Measurements from ENCODE around the gene SOX30.

The SOX30 gene

DNA sequence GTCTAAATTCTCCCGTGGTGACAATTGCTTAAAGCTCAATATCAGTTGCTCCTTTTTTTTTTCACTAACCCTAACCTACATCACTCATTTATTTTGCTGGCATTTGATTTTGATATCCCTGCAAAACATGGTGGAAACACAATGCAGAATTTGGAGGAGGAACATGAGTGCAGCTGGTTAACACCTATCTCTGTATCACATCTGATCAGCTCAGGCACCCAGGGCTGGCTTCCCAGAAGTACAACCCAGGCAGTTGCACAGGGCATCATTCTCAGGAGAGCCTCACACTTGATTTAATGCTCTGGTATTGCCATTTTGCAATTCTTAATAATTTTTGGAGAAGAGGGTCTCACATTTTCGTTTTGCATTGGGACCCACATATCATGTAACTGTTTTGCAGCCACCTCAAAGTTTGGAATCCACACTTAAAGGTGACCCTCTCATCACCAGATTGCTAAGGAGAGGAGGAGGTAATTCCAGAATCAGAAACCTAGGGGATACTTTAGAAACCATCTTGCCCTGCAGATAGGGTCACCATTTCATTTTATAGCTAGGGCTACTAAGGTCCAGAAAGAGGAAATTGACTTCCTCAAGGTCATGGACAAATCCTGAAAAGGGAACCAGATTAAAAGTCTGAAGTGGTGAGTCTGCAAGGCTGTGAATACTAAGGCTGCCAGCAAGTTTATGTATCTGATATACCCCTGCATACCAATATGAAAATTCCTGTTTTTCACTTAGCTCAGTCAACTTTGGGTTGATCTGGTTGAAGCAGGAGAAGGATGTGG, 57.4 kb downstream of the SOX30 start:
- TF ChIP-seq, protein P1, sequence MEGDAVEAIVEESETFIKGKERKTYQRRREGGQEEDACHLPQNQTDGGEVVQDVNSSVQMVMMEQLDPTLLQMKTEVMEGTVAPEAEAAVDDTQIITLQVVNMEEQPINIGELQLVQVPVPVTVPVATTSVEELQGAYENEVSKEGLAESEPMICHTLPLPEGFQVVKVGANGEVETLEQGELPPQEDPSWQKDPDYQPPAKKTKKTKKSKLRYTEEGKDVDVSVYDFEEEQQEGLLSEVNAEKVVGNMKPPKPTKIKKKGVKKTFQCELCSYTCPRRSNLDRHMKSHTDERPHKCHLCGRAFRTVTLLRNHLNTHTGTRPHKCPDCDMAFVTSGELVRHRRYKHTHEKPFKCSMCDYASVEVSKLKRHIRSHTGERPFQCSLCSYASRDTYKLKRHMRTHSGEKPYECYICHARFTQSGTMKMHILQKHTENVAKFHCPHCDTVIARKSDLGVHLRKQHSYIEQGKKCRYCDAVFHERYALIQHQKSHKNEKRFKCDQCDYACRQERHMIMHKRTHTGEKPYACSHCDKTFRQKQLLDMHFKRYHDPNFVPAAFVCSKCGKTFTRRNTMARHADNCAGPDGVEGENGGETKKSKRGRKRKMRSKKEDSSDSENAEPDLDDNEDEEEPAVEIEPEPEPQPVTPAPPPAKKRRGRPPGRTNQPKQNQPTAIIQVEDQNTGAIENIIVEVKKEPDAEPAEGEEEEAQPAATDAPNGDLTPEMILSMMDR (IDR thresholded peaks at IDR 0.05; ENCODE audit: borderline replicate concordance, insufficient read depth, low read depth, low read length) = no peak
- no peak overlapping the region for H3K4me3 ChIP-seq (ENCODE audit: low read depth, low read length)

DNA sequence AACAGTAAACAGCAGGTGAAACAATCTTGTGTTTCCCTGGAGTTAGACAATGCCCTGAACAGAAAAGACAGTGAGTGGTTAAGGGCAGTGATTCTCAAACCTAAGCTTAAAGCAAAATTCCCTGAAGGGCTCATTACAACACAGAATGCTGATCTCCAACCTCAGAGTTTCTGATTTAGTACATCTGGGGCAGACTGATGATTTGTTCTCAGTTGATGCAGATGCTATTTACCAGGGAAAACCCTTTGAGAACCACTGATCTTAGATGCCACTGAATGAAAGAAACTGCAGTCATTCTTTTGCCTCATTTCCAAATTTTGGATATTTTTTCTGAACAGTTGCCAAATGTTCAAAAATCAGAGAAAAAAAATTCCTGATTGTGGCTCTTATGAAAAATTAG, 58.0 kb downstream of the SOX30 start:
- TF ChIP-seq, protein P1 (IDR thresholded peaks at IDR 0.05; ENCODE audit: borderline replicate concordance, insufficient read depth, low read depth, low read length) = no peak
- no peak overlapping the region for H3K4me3 ChIP-seq (ENCODE audit: low read depth, low read length)

DNA sequence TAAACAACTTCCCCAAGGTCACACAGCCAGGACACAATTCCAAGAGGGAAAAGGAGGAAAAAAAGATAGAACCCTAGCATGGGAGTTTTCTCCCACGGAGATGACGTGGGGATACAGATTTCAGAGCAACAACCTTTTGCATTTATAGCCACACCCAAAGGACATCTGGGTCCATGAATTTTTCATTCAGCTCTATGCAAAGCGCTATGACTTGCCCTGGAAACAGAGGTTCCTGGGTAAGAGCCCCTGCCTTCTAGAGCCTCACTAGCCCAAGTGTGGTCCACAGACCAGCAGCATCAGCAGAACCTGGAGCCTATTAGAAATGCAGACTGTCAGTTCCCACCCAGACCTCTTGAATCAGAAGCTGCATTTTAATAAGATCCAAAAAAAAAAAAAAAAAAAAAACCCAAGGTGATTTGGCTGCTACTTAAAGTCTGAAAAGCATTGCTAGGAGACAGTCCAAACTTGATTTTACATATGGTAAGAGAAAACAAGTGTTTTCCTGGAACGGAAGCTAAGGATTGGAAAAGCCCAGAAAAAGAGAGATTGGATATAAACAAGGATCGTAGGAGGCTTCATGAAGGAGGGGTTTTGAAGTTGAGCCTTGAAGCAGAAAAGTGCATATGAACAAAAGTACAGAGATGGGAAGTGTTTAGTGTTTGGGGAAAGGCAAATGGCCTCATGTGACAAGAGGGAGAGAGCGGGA, 59.0 kb downstream of the SOX30 start:
- no peak overlapping the region for H3K4me3 ChIP-seq (ENCODE audit: low read depth, low read length)
- TF ChIP-seq, protein P1 (IDR thresholded peaks at IDR 0.05; ENCODE audit: borderline replicate concordance, insufficient read depth, low read depth, low read length) = no peak

GRCh38 chr5:157592594-157592993, 59.6 kb downstream of the SOX30 start:
- H3K4me3 ChIP-seq (ENCODE audit: low read depth, low read length) = no peak overlapping the region
- TF ChIP-seq, protein P1 (IDR thresholded peaks at IDR 0.05; ENCODE audit: borderline replicate concordance, insufficient read depth, low read depth, low read length) = no peak

DNA sequence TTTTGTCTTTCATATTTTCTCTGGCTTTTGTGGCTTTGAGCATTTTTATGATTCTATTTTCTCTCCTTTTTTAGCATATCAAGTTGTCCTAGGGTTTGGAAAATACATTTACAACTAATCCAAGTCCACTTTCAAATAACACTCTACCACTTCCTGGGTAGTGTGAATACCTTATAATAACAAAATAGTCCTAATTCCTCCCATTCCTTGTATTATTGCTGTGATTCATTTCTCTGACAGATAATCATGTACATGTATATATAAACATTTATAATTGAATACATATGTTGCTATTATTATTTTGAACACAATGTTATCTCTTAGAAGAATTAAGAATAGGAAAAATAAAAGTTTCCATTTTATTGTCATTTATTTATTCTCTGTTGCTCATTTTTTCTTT, 61.8 kb downstream of the SOX30 start:
- no peak overlapping the region for H3K4me3 ChIP-seq (ENCODE audit: low read depth, low read length)
- TF ChIP-seq, protein P1 (IDR thresholded peaks at IDR 0.05; ENCODE audit: borderline replicate concordance, insufficient read depth, low read depth, low read length) = no peak

GRCh38 chr5:157584628-157585027, 67.6 kb downstream of the SOX30 start:
- TF ChIP-seq, protein P1 (IDR thresholded peaks at IDR 0.05; ENCODE audit: borderline replicate concordance, insufficient read depth, low read depth, low read length) = no peak
- H3K4me3 ChIP-seq (ENCODE audit: low read depth, low read length) = no peak overlapping the region

Data from GM12875 (cell line).